Karpas-422 (cell line): ENCODE data around the gene FIGN. TPM values are rescaled to one million over a fixed set of nuclear protein-coding genes. Genes with fewer than 3 reads are reported as not detected.

Experiments used
- DNase-seq: peaks from one replicate; pipeline ENCODE4 v3.0.0-alpha.2; 2015
- H2AFZ ChIP-seq: fragments of 200-600 bp; sonication (generic); 2 replicates; pipeline ENCODE4 v1.6.1; 2014; ENCODE audit warnings: antibody characterized with exemption, low read length, mixed read lengths
- H3K27ac ChIP-seq: fragments of 200-600 bp; sonication (generic); 2 replicates; pipeline ENCODE4 v1.5.1; 2014; ENCODE audit warnings: mild to moderate bottlenecking, low read length, moderate library complexity
- H3K27me3 ChIP-seq: fragments of 200-600 bp; sonication (generic); 2 replicates; pipeline ENCODE4 v1.6.1; 2014; ENCODE audit warnings: low read length, mixed read lengths
- H3K36me3 ChIP-seq: fragments of 200-600 bp; sonication (generic); 2 replicates; pipeline ENCODE4 v1.6.1; 2014; ENCODE audit warnings: low read length, mixed read lengths; ENCODE audit not compliant: insufficient read depth
- H3K4me1 ChIP-seq: fragments of 200-600 bp; sonication (generic); 2 replicates; pipeline ENCODE4 v1.6.1; 2014; ENCODE audit warnings: mild to moderate bottlenecking, low read length, mixed read lengths
- H3K4me2 ChIP-seq: fragments of 200-600 bp; sonication (generic); 2 replicates; pipeline ENCODE4 v1.6.1; 2014; ENCODE audit warnings: low read length, low read depth, mild to moderate bottlenecking; ENCODE audit not compliant: poor library complexity, severe bottlenecking
- H3K4me3 ChIP-seq: fragments of 200-600 bp; sonication (generic); 2 replicates; pipeline ENCODE4 v1.5.1; 2014; ENCODE audit warnings: mild to moderate bottlenecking, antibody characterized with exemption, low read length, mixed read lengths
- H3K79me2 ChIP-seq: fragments of 200-600 bp; sonication (generic); 2 replicates; pipeline ENCODE4 v1.6.1; 2014; ENCODE audit warnings: mild to moderate bottlenecking, low read length, mixed read lengths
- H3K9ac ChIP-seq: fragments of 200-600 bp; sonication (generic); 2 replicates; pipeline ENCODE4 v1.6.0; 2014; ENCODE audit warnings: low read length
- H3K9me2 ChIP-seq: fragments of 200-600 bp; sonication (generic), shearing (Covaris generic); replicated peaks from 2 replicates; pipeline ENCODE4 v1.6.0; 2014; ENCODE audit warnings: mild to moderate bottlenecking, low read length, moderate library complexity; ENCODE audit not compliant: insufficient read depth
- H3K9me3 ChIP-seq: fragments of 300-700, 200-600 bp; sonication (generic); 2 replicates; pipeline ENCODE4 v1.6.1; 2014; ENCODE audit warnings: low read length, mixed read lengths
- H4K20me1 ChIP-seq: fragments of 200-600 bp; sonication (generic); 2 replicates; pipeline ENCODE4 v1.6.1; 2014; ENCODE audit warnings: mild to moderate bottlenecking, antibody characterized with exemption, low read length, low read depth; ENCODE audit not compliant: insufficient read depth
- total RNA-seq: library from RNA; depleted of rRNA; stranded (reverse); fragments of >200 nt; shearing (Covaris generic); gene quantifications from 2 replicates; pipeline ENCODE4 v1.2.3, GENCODE V29; 2014; ENCODE audit warnings: low replicate concordance

Gene FIGN
- total RNA-seq, 1 experiment from 2014 or later: not detected

DNA sequence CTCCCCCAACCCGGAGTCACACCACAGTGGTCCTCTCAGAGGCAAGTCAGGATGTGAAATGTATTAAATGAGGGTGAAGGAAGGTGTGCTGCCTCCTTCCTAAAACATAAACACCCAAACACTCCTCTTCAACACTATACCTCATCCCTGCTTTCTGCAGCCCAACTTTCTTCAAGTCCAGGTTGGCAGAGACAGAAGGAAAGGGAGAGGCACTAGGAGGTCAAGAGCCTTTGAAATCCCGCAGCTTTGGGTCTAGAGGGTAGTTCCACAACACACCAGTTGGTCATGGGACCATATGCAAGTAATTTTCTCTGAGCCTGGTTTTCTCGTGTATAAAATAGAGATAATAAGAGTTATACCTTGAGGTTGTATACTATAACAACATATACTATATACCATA, 38.4 kb downstream of the FIGN start:
- H3K27ac ChIP-seq: no peak overlapping the region
- no peak overlapping the region for H3K4me2 ChIP-seq
- no peaks in the 10 kb centered on the region for H3K36me3 ChIP-seq
- no peaks in the 10 kb centered on the region for H3K4me1 ChIP-seq
- H3K79me2 ChIP-seq: no peaks in the 10 kb centered on the region
- no peak overlapping the region for H2AFZ ChIP-seq
- peaks cover 3% of the 10 kb centered on the region; the same call in 1 of the 2 replicates for H3K27me3 ChIP-seq
- no peaks in the 10 kb centered on the region for H3K9me2 ChIP-seq
- no peaks in the 10 kb centered on the region for H3K9me3 ChIP-seq
- no peak for DNase-seq
- no peaks in the 10 kb centered on the region for H4K20me1 ChIP-seq
- H3K4me3 ChIP-seq: no peak overlapping the region
- H3K9ac ChIP-seq: no peak overlapping the region

DNA sequence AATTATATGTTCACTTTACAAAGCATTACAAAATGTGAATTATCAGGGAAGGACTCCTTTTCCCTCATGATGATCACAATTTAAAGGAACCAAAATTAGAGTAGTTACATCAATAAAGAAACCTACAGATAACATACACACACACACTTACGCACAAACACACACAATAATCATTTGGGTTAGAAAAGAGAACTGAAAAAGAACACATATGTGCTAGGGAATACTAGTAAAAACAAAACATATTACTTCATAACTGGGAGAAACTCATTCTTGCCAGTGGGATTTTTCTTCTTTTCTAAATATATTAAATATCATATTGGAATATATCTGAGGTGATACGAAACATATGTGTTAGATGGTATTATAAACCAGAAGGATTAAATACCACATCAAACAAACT, 42.3 kb downstream of the FIGN start:
- Histone ChIP-seq H3K36me3 (no peaks in the 10 kb centered on the region), H3K27ac (no peak overlapping the region), H3K79me2 (no peaks in the 10 kb centered on the region), H3K9me3 (no peaks in the 10 kb centered on the region), H3K4me3 (no peak overlapping the region), H3K9me2 (no peaks in the 10 kb centered on the region), H4K20me1 (no peaks in the 10 kb centered on the region), H2AFZ (no peak overlapping the region), H3K27me3 (no peaks in the 10 kb centered on the region), H3K4me2 (no peak overlapping the region), H3K9ac (no peak overlapping the region), H3K4me1 (no peaks in the 10 kb centered on the region)
- DNase-seq: no peak

DNA sequence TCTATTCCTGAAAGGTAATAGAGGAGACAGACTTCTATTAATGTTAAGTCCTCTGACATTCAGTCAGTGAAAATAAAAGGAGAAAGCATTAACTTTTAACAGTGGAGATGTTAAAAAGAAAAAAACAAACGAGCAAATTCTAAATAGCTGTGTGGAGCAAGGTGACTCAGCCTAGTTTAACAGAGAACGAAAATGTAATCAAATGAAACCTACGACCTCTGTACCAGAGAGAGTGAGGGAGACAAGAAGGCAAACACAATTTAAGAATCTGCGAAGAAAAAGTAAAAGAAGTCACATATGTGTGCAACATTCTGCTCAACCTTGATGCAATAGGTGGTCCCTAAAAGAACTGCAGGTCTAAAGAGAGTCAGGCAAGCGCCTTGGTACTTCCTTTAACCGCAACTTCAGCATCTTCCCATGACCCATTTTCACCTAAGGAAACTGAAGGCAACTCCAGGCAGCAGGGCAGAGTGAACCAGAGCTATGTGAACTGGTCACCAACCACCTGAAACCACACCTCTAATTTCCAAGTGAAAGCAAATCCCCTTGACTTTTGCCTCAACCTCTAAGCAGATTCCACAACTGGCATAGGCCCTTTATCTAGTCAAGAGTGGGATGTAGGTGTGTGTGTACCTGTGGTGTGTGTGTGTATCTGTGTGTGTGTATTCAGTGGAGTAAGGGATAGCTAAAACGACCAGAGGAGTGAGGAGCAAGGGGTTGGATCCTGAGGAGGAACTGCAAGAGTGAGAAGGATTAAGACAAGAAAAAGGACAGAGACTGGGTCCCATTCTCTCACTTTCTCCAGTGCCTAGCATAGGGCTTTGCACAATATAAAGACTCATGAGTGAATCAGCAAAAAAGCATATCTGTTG, 43.0 kb downstream of the FIGN start:
- Histone ChIP-seq H4K20me1 (no peaks in the 10 kb centered on the region), H3K9ac (no peak overlapping the region), H3K4me2 (no peak overlapping the region), H2AFZ (no peak overlapping the region), H3K36me3 (no peaks in the 10 kb centered on the region), H3K9me2 (no peaks in the 10 kb centered on the region), H3K27ac (no peak overlapping the region), H3K4me1 (no peaks in the 10 kb centered on the region), H3K9me3 (no peaks in the 10 kb centered on the region), H3K79me2 (no peaks in the 10 kb centered on the region), H3K4me3 (no peak overlapping the region), H3K27me3 (no peaks in the 10 kb centered on the region)
- no peak for DNase-seq

DNA sequence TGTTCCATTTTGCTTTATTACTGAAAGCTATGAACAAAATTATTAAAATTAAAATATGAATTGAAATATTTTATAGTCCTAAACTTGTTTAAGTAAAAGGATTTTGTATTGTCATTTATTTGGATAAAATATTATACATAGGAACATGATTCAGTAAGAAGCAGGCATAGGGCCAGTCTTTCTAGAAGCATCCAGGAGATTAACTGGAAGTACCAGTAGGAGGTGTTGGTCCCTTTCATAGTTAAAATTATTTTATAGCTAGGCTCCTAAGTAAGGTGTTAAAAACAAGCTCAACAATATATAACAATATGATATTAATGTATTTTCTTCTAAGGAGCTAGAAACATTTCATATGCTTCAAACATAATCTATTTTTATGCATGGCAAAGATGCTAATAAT, 43.7 kb downstream of the FIGN start:
- H3K36me3 ChIP-seq: no peaks in the 10 kb centered on the region
- H3K79me2 ChIP-seq: no peaks in the 10 kb centered on the region
- H4K20me1 ChIP-seq: no peaks in the 10 kb centered on the region
- no peak overlapping the region for H3K27ac ChIP-seq
- no peak overlapping the region for H3K4me3 ChIP-seq
- no peaks in the 10 kb centered on the region for H3K27me3 ChIP-seq
- H3K4me2 ChIP-seq: no peak overlapping the region
- no peaks in the 10 kb centered on the region for H3K9me2 ChIP-seq
- no peaks in the 10 kb centered on the region for H3K9me3 ChIP-seq
- H3K4me1 ChIP-seq: no peaks in the 10 kb centered on the region
- DNase-seq: no peak
- no peak overlapping the region for H2AFZ ChIP-seq
- H3K9ac ChIP-seq: no peak overlapping the region

DNA sequence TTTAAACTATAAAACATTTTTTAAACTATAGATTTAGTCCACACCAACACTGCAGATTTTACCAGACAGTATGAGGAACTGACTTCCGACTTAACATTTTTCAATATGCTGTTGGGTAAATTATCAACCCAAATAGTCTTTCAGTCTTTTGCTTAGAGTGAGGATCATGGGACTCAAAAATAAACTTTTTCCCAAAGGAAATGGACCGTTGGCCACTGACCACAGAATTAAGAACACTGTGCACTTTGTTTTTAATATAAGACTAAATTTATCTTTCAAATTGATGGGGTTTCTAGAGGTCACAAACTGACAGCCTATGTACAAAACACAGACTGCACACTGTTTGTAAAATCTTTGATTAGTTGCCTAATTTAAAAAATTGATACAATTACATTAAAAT, 44.9 kb downstream of the FIGN start:
- Histone ChIP-seq H3K9me3 (no peaks in the 10 kb centered on the region), H4K20me1 (no peaks in the 10 kb centered on the region), H3K36me3 (no peaks in the 10 kb centered on the region), H3K79me2 (no peaks in the 10 kb centered on the region), H3K4me3 (no peak overlapping the region), H3K27ac (no peak overlapping the region), H3K4me2 (no peak overlapping the region), H2AFZ (no peak overlapping the region), H3K27me3 (no peaks in the 10 kb centered on the region), H3K9ac (no peak overlapping the region), H3K4me1 (no peaks in the 10 kb centered on the region), H3K9me2 (no peaks in the 10 kb centered on the region)
- DNase-seq: no peak

DNA sequence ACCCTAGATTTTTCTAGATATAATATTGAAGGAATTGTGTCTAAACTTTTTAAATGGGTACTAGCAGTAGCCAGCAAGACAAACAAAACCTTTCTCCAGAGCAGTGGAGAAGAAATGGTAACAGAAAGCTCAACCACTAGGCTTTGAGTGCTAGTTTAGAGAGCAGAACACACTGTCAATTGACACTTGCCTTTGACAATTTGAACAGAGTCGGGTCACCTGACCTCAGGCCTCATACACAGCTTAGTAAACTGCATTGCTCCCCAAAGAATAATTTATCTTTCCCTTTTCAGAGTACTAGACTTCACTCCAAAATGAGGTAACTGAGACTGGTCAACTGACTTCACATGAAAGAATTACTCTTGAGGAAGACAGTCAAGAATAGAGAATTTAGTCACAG, 48.6 kb downstream of the FIGN start:
- Histone ChIP-seq H3K4me2 (no peak overlapping the region), H2AFZ (no peak overlapping the region), H3K4me3 (no peak overlapping the region), H4K20me1 (no peaks in the 10 kb centered on the region), H3K9me2 (no peaks in the 10 kb centered on the region), H3K79me2 (no peaks in the 10 kb centered on the region), H3K4me1 (no peaks in the 10 kb centered on the region), H3K36me3 (no peaks in the 10 kb centered on the region), H3K27me3 (no peaks in the 10 kb centered on the region), H3K9ac (no peak overlapping the region), H3K9me3 (no peaks in the 10 kb centered on the region), H3K27ac (no peak overlapping the region)
- DNase-seq: no peak

DNA sequence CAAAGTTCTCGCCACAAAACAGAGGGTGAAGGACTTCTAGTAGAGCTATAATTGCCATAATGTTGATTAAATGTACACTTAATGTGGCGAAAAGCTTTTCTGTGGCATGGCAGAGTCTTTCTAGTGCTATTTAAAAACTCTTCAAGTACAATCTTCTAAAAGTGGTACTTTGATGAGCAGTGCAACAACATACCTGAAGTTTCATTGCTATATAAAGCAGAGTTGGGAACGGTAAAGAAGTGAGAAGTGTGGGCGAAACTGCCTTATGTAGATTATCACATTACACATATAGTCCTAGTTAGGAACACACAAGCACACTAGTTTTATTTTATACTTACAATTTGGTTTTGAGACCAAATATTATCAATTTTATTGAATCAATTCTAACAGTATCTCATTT, 49.5 kb downstream of the FIGN start:
- Histone ChIP-seq H4K20me1 (no peaks in the 10 kb centered on the region), H3K4me3 (no peak overlapping the region), H3K79me2 (no peaks in the 10 kb centered on the region), H3K9me2 (no peaks in the 10 kb centered on the region), H2AFZ (no peak overlapping the region), H3K4me2 (no peak overlapping the region), H3K9ac (no peak overlapping the region), H3K9me3 (no peaks in the 10 kb centered on the region), H3K36me3 (no peaks in the 10 kb centered on the region), H3K27ac (no peak overlapping the region), H3K27me3 (no peaks in the 10 kb centered on the region), H3K4me1 (no peaks in the 10 kb centered on the region)
- DNase-seq: no peak

DNA sequence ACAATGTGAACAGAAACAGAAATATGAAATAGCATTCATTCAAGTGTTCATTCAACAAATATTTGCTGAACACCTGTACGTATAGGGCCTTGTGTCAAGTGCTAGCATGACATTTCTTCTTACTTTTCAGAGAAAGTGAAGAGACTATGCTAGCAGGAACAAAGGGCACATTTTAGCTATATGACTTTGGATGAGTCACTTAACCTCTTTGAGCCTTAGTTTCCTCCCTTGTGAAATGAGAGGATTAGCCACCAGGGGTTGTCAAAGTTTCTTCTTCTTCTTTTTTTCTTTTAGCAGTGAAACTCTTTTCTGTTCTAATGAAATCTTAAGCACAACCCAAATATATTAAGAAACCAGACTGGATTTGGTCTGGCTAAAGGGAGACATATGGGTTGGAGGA, 53.1 kb downstream of the FIGN start:
- Histone ChIP-seq H3K79me2 (no peaks in the 10 kb centered on the region), H3K9me2 (no peaks in the 10 kb centered on the region), H3K4me1 (no peaks in the 10 kb centered on the region), H3K9ac (no peak overlapping the region), H2AFZ (no peak overlapping the region), H4K20me1 (no peaks in the 10 kb centered on the region), H3K4me2 (no peak overlapping the region), H3K9me3 (no peaks in the 10 kb centered on the region), H3K4me3 (no peak overlapping the region), H3K27me3 (no peaks in the 10 kb centered on the region), H3K36me3 (no peaks in the 10 kb centered on the region), H3K27ac (no peak overlapping the region)
- peak; percentile 44 for DNase-seq
